ENCODE results near the gene PHRF1. TPM values are rescaled to one million over a fixed set of nuclear protein-coding genes. Genes with fewer than 3 reads are reported as not detected.

PHRF1 gene
- total RNA-seq, 2 experiments from 2014 or later: 38.7 to 39.1 TPM

- H3K27me3 Mint-ChIP-seq: no peaks in the 10 kb centered on the region
- H3K4me1 Mint-ChIP-seq: peaks cover 13% of the 10 kb centered on the region
- peak overlapping the region; percentile 94 for H3K4me3 Mint-ChIP-seq
- ChIA-PET CTCF (interaction anchor here (0.5 to 1.0 kb wide), 4 partner anchors 13 to 165 kb away, joined by 3 read pairs; partner anchors contain the start of gene PHRF1), POLR2A (interaction anchor here (0.7 to 3.0 kb wide), 11 partner anchors 8 to 108 kb away, joined by 3 to 15 read pairs (median 4); partner anchors contain the start of genes PHRF1 and RNH1)
- H3K36me3 Mint-ChIP-seq (ENCODE audit: low read depth): peaks cover 53% of the 10 kb centered on the region
- peak overlapping the region; percentile 95 for H3K27ac Mint-ChIP-seq
- H3K9me3 Mint-ChIP-seq: no peaks in the 10 kb centered on the region
- peak; percentile 91 for DNase-seq
These were observed 37.2 kb downstream of the PHRF1 start for GRCh38 chr11:613369-613968.

- CTCF ChIA-PET: interaction anchor here (0.5 to 0.7 kb wide), 2 partner anchors 14 to 110 kb away, joined by 3 read pairs; no protein-coding TSS in a partner anchor
- Mint-ChIP-seq H3K36me3 (ENCODE audit: low read depth) (peaks cover 50% of the 10 kb centered on the region), H3K27me3 (no peaks in the 10 kb centered on the region), H3K9me3 (no peaks in the 10 kb centered on the region), H3K4me1 (peaks cover 13% of the 10 kb centered on the region), H3K27ac (peak overlapping the region; percentile 95), H3K4me3 (peak overlapping the region; percentile 94)
- DNase-seq: peak; percentile 36
- POLR2A ChIA-PET: interaction anchor here (0.6 to 3.0 kb wide), 16 partner anchors 9 to 192 kb away, joined by 3 to 15 read pairs (median 4); partner anchors contain the start of genes HRAS, PHRF1 and RNH1
These were observed 37.9 kb downstream of the PHRF1 start for GRCh38 chr11:614021-614622.

GRCh38 chr11:614623-615503 is 38.6 kb downstream of the PHRF1 start:
- H3K9me3 Mint-ChIP-seq: no peaks in the 10 kb centered on the region
- H3K27me3 Mint-ChIP-seq: no peaks in the 10 kb centered on the region
- no peak for DNase-seq
- POLR2A ChIA-PET: interaction anchor here (0.6 to 3.0 kb wide), 28 partner anchors 8 to 191 kb away, joined by 3 to 15 read pairs (median 4); partner anchors contain the start of genes CDHR5, DEAF1, HRAS and LMNTD2
- H3K27ac Mint-ChIP-seq: peak overlapping the region; percentile 97
- H3K4me3 Mint-ChIP-seq: peak overlapping the region; percentile 94
- H3K36me3 Mint-ChIP-seq (ENCODE audit: low read depth): peaks cover 47% of the 10 kb centered on the region
- H3K4me1 Mint-ChIP-seq: peaks cover 13% of the 10 kb centered on the region
- CTCF ChIA-PET: interaction anchor here (0.9 to 1.4 kb wide), 2 partner anchors 108 to 111 kb away, joined by 3 to 4 read pairs; no protein-coding TSS in a partner anchor

- ChIA-PET POLR2A (interaction anchor here (0.6 to 1.7 kb wide), 20 partner anchors 9 to 204 kb away, joined by 3 to 12 read pairs (median 4); partner anchors contain the start of genes CDHR5, DEAF1, LMNTD2 and PHRF1), CTCF (interaction anchor here (0.9 to 1.4 kb wide), 2 partner anchors 107 to 110 kb away, joined by 3 to 4 read pairs; no protein-coding TSS in a partner anchor)
- H3K27me3 Mint-ChIP-seq: no peaks in the 10 kb centered on the region
- peaks cover 43% of the 10 kb centered on the region for H3K36me3 Mint-ChIP-seq (ENCODE audit: low read depth)
- H3K4me1 Mint-ChIP-seq: peaks cover 13% of the 10 kb centered on the region
- H3K9me3 Mint-ChIP-seq: no peaks in the 10 kb centered on the region
- peak within 1 kb of the TSS; percentile 97 for H3K27ac Mint-ChIP-seq
- peak within 1 kb of the TSS; percentile 94 for H3K4me3 Mint-ChIP-seq
- peak; percentile 94 for DNase-seq
These were observed 39.4 kb downstream of the PHRF1 start, which contains the start of gene IRF7 for GRCh38 chr11:615504-616319. Gene IRF7 (minus strand): TSS chr11:615950. CDS start chr11:615364, 586 bp downstream.

GRCh38 chr11:616320-617198 is 40.3 kb downstream of the PHRF1 start:
- peak overlapping the region; percentile 94 for H3K4me3 Mint-ChIP-seq
- CTCF ChIA-PET: interaction anchor here (1.4 kb wide), 1 partner anchor 107 kb away, joined by 4 read pairs; no protein-coding TSS in a partner anchor

GRCh38 chr11:617199-617911 is 41.1 kb downstream of the PHRF1 start:
- H3K27ac Mint-ChIP-seq: no peak overlapping the region
- peaks cover 9% of the 10 kb centered on the region for H3K4me1 Mint-ChIP-seq
- no peak overlapping the region for H3K4me3 Mint-ChIP-seq
- H3K27me3 Mint-ChIP-seq: no peaks in the 10 kb centered on the region
- H3K36me3 Mint-ChIP-seq (ENCODE audit: low read depth): peaks cover 29% of the 10 kb centered on the region
- ChIA-PET POLR2A (no interaction called here), CTCF (no interaction called here)
- no peaks in the 10 kb centered on the region for H3K9me3 Mint-ChIP-seq
- DNase-seq: no peak

More at GRCh38 chr11:616320-617198, 40.3 kb downstream of the PHRF1 start:
- peaks cover 37% of the 10 kb centered on the region for H3K36me3 Mint-ChIP-seq (ENCODE audit: low read depth)
- no peak for DNase-seq
- peaks cover 13% of the 10 kb centered on the region for H3K4me1 Mint-ChIP-seq
- H3K27me3 Mint-ChIP-seq: no peaks in the 10 kb centered on the region
- H3K9me3 Mint-ChIP-seq: no peaks in the 10 kb centered on the region
- peak overlapping the region; percentile 97 for H3K27ac Mint-ChIP-seq
- POLR2A ChIA-PET: interaction anchor here (1.1 to 1.6 kb wide), 10 partner anchors 10 to 132 kb away, joined by 3 to 12 read pairs (median 4); partner anchors contain the start of genes DEAF1, PHRF1 and TMEM80

GRCh38 chr11:617912-618682 is 41.8 kb downstream of the PHRF1 start:
- POLR2A ChIA-PET: no interaction called here
- H3K27ac Mint-ChIP-seq: no peak overlapping the region
- CTCF ChIA-PET: no interaction called here
- no peak for DNase-seq
- peak overlapping the region; percentile 30 for H3K4me3 Mint-ChIP-seq
- H3K4me1 Mint-ChIP-seq: peaks cover 9% of the 10 kb centered on the region
- H3K9me3 Mint-ChIP-seq: no peaks in the 10 kb centered on the region
- H3K36me3 Mint-ChIP-seq (ENCODE audit: low read depth): peaks cover 22% of the 10 kb centered on the region
- no peaks in the 10 kb centered on the region for H3K27me3 Mint-ChIP-seq

- no peak overlapping the region for H3K27ac Mint-ChIP-seq
- H3K4me3 Mint-ChIP-seq: no peak overlapping the region
- H3K27me3 Mint-ChIP-seq: no peaks in the 10 kb centered on the region
- POLR2A ChIA-PET: no interaction called here
- no peaks in the 10 kb centered on the region for H3K9me3 Mint-ChIP-seq
- DNase-seq: no peak
- CTCF ChIA-PET: no interaction called here
- peaks cover 15% of the 10 kb centered on the region for H3K36me3 Mint-ChIP-seq (ENCODE audit: low read depth)
- H3K4me1 Mint-ChIP-seq: peaks cover 7% of the 10 kb centered on the region
These were observed 42.8 kb downstream of the PHRF1 start for GRCh38 chr11:618856-619627.

- Mint-ChIP-seq H3K27me3 (no peaks in the 10 kb centered on the region), H3K36me3 (ENCODE audit: low read depth) (peaks cover 9% of the 10 kb centered on the region), H3K27ac (no peak overlapping the region), H3K4me3 (no peak overlapping the region), H3K4me1 (peaks cover 7% of the 10 kb centered on the region), H3K9me3 (no peaks in the 10 kb centered on the region)
- ChIA-PET POLR2A (no interaction called here), CTCF (no interaction called here)
- DNase-seq: no peak
These were observed 43.4 kb downstream of the PHRF1 start for GRCh38 chr11:619628-620050.

- Mint-ChIP-seq H3K4me3 (no peak overlapping the region), H3K9me3 (no peaks in the 10 kb centered on the region), H3K27me3 (no peaks in the 10 kb centered on the region), H3K27ac (no peak overlapping the region), H3K4me1 (peaks cover 7% of the 10 kb centered on the region), H3K36me3 (ENCODE audit: low read depth) (peaks cover 3% of the 10 kb centered on the region)
- ChIA-PET CTCF (no interaction called here), POLR2A (no interaction called here)
- DNase-seq: no peak
These were observed 43.9 kb downstream of the PHRF1 start for GRCh38 chr11:620201-620600.

Measured in activated CD4-positive, alpha-beta memory T cell treated with anti-CD3 and anti-CD28 coated beads, Interleukin-2, amount 10 ng/mL, durations not matched to agents 7 days and 5 days (primary cell).